Mammary epithelial cell (primary cell): ENCODE data around the gene RIOK2.

ENCODE experiments used
- CTCF ChIP-seq, 2 donors: IDR thresholded peaks in 1 of 2; conservative IDR thresholded peaks in 1 of 2; 2 replicates each; pipeline ENCODE4 v1.5.1; 2011 to 2012; ENCODE audit warnings: inconsistent platforms in 2 of 2, low read length in 2 of 2, mild to moderate bottlenecking in 2 of 2, control low read depth in 1 of 2, low read depth in 1 of 2; ENCODE audit not compliant: insufficient read depth in 1 of 2; ENCODE audit errors: extremely low read depth in 1 of 2
- EZH2 ChIP-seq: IDR thresholded peaks from 2 replicates; pipeline ENCODE4 v1.6.1; 2012; ENCODE audit warnings: low read length, inconsistent platforms, borderline replicate concordance

GRCh38 chr5:97150401-97150800, 32.6 kb downstream of the RIOK2 start:
- no peak for TF ChIP-seq CTCF (conservative IDR thresholded peaks at IDR 0.05 in 1 of 2, IDR thresholded peaks at IDR 0.05 in 1 of 2; ENCODE audit: extremely low read depth in 1 of 2, insufficient read depth in 1 of 2, low read depth in 1 of 2, low read length in 2 of 2)
- no peak for TF ChIP-seq EZH2
